Measurements from ENCODE around the gene ZNG1B.
"Not testable (repeated sequence)": the region's sequence is repeated elsewhere in the genome, so short reads cannot be mapped to it uniquely, and the experiment has no call there.

DNA sequence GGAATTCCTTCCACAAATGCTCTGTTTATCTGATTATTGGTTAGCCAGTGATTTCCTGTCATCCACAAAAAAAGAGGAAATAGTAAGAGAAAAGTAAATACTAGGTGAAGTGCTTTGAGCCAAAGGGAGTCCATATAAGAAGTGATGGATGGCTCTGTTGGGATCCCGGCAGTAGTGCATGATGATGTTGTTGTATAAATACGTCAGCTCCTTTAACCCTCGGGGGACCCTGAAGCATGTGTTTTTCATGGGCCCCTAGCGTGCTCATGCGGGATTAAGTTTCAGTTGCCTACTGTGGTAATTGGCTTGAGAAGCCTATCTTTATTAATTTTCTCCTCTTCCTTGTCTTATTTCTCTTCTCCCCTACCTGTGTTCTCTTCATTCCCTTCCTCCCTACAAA is 24.7 kb upstream of the ZNG1B start:
- TF ChIP-seq ZNF274 (CRISPR knock-in tag; IDR thresholded peaks at IDR 0.05); POLR2A (IDR thresholded peaks at IDR 0.05; ENCODE audit: insufficient read depth in 1 of 2, low read depth in 2 of 2, low read length in 2 of 2); BHLHE40 (IDR thresholded peaks at IDR 0.05; ENCODE audit: low read length); SP1 (IDR thresholded peaks at IDR 0.05); SP1 (CRISPR knock-in tag; IDR thresholded peaks at IDR 0.05); JUNB (CRISPR knock-in tag; IDR thresholded peaks at IDR 0.05; ENCODE audit: borderline replicate concordance): not testable (repeated sequence)
- TF ChIP-seq, protein P1, sequence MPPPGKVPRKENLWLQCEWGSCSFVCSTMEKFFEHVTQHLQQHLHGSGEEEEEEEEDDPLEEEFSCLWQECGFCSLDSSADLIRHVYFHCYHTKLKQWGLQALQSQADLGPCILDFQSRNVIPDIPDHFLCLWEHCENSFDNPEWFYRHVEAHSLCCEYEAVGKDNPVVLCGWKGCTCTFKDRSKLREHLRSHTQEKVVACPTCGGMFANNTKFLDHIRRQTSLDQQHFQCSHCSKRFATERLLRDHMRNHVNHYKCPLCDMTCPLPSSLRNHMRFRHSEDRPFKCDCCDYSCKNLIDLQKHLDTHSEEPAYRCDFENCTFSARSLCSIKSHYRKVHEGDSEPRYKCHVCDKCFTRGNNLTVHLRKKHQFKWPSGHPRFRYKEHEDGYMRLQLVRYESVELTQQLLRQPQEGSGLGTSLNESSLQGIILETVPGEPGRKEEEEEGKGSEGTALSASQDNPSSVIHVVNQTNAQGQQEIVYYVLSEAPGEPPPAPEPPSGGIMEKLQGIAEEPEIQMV (CRISPR knock-in tag; IDR thresholded peaks at IDR 0.05; ENCODE audit: low read depth): not testable (repeated sequence)
